ENCODE measurements around the gene GPATCH3.
"Not testable (repeated sequence)": the region's sequence is repeated elsewhere in the genome, so short reads cannot be mapped to it uniquely, and the experiment has no call there.

Gene GPATCH3

DNA sequence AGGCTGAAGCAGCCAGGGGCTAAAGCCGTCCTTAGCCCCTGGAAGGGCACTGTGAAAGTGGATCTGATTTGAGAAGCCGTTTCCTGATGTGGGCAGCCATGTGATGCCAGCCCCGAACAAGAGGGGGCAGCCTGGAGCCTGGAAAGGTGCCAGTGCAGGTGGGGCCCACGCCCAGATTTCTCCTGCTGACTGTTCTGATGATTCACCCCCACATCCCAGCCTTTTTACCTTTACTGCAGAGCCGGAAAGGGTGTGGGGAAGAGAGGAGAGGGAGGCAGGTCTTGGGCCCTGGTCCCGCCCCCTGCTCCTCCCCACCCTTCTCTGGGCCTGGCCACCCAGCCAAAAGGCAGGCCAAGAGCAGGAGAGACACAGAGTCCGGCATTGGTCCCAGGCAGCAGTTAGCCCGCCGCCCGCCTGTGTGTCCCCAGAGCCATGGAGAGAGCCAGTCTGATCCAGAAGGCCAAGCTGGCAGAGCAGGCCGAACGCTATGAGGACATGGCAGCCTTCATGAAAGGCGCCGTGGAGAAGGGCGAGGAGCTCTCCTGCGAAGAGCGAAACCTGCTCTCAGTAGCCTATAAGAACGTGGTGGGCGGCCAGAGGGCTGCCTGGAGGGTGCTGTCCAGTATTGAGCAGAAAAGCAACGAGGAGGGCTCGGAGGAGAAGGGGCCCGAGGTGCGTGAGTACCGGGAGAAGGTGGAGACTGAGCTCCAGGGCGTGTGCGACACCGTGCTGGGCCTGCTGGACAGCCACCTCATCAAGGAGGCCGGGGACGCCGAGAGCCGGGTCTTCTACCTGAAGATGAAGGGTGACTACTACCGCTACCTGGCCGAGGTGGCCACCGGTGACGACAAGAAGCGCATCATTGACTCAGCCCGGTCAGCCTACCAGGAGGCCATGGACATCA is 37.2 kb downstream of the GPATCH3 start, which contains the start of gene SFN:
Gene SFN, plus strand, starts transcription at position 369 of the 904 bp plus-strand sequence. Its CDS starts 64 bp downstream, at position 433.
- peak; percentile 58 to 81 for DNase-seq

DNA sequence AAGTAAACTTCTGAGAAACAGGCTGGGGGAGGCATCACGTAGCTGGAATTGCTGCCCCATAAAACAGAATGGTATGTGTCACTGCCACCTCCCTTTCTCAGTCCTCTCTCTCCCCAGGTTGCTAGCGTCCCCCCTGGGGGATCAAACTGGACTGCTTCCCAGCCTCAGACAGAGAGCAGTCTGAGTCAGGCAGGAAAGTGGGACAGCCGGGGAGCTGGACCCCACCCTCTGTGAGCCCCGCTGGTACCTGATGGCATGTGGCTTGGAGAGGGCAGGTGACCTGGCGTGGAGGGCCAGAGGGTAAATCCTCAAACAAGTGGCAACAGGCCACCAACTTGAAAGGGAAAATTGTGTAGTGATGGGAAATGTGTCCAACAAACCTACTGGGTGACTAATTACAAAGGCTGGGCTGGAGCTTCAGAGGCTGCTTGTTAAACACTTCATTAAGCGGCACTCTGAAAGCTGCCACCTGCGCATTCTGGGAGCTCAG is 38.3 kb downstream of the GPATCH3 start:
- no peak for DNase-seq

DNA sequence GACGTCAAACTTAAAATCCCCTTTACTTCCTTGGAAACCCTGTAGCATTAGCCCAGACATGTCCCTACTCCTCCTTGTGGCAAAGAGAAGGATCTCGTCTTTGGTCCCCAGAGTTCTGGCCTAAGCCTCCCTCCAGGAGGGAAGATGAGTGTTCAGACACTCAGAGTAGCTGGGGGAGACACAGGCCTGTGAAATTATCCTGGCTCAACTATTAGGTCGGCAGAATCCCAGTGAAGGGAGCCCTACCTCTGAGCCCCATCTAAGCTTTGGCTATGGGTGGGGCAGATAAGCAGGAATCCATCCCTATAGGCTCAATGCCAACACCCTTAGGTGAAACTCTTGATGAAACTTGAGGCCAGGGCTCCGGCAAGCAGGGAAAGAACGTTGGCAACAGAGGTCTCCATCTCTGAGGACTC is 39.0 kb downstream of the GPATCH3 start:
- no peak for DNase-seq

DNA sequence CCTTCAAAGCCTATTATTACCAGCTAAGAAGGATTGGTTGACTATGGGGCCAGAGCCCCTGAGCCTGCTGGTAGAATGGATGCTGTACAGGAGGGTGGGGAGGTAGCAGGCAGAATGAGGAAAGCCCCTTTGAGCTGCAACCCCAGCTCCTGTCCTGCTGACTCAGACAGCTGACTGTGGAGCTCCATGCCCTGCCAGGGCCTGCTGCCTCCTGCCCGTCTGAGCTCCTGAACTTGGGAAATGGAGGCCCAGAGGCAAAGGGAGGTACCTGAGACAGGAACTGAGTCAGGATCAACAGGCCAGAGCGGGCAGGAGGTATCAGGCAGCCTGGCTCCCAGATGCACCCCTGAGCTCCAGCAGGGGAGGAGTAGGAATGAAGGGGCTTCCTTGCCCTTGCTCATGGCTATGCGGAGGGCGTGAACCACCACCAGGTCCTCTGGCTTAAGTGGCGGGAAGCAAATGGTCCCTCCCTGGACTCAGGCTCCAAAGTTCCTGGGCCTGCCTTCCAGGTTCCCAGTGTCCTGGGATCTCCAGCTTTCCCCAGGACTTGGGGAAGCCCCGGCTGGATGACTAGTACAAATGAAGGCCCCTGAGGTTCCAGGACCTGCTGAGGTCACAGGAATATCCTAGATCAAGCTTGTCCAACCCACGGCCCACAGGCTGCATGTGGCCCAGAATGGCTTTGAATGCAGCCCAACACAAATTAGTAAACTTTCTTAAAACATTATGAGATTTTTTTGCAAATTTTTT is 41.2 kb downstream of the GPATCH3 start:
- DNase-seq, result no peak

DNA sequence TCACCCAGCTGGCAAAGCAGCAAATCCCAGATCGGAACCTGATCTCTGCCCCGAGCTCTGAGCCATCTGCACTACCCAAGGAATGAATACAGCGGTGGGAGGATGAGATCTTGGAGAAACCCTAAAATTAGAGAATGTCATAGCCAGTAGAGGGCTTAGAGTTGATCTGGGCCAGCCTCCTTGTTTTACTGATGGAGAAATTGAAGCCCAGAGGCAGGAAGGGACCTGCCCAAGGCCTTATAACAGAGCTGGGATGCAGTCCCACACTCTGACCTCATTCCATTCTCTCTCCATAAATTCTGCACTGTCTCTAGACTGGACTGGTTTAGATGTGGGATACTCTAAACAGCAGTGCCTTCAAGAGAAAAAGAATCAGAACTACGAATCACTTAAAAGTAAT is 42.1 kb downstream of the GPATCH3 start:
- DNase-seq, result no peak

DNA sequence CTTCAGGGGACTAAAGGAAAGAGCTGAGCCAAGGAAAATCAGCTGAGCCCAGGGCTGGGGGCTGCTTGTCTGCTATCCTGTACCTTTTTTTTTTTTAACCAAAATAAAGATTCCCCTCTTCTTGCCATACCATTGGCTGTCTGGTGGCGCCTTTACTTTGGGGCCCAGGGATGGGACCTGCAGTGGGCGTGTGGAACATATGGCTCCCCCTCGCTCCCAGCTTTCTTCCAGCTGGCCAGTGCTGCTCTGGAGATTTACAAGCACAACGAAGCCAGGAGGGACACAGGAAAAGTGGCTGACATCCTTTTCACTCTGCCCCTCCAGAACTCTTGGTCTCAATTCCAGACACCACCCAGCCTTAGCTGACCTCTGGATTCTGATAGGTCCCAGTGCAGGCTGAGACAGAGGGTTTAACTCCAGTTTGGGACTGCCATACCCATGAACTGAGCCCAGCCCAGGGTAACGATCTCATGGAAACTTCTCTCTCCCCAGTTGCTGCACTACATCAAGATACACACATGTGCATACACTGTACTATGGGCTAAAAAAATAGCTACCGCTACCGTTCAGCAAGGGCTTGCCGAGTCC is 42.7 kb downstream of the GPATCH3 start:
- DNase-seq, result no peak

DNA sequence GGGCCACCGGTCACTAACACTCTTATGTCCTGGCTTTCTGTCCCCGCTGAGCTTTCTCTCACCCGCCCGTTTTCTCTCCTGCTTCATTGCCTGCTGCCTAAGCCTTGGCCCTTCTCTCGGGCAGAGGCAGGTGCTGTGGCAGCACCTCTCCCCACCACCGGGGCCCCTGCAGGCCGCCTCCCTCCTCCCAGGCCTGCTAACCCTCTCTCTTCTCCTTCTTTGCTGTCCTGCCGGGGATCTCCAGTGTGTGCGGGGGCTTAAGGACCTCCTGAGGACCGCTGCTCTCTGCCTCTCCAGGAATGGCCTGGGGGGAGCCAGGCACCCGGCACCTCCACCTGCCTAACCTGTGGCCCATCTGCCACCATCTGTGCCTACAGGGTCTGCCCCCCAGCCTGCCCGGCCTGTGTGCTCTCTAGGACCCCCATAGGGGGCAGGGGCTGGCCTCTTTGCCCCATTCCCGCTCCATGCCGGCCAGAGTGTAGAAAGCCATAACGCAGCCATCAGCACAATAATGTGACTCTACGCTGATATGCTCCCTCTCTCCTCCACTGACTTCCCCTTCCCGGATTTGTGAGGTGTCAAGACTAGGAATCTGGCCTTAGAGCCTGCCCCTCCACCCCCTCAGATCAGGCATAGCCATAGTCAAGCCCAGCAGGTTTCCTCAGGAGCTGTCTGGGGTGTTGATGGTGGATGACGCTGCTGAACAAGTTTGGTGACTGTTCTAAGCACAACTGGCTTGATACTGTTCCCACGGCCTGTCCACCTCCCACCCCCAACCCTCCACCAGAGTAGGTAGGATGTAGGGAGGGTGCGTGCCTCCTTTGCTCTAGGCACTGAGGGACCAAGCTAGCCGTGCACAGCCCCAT is 43.4 kb downstream of the GPATCH3 start:
- DNase-seq, result no peak

DNA sequence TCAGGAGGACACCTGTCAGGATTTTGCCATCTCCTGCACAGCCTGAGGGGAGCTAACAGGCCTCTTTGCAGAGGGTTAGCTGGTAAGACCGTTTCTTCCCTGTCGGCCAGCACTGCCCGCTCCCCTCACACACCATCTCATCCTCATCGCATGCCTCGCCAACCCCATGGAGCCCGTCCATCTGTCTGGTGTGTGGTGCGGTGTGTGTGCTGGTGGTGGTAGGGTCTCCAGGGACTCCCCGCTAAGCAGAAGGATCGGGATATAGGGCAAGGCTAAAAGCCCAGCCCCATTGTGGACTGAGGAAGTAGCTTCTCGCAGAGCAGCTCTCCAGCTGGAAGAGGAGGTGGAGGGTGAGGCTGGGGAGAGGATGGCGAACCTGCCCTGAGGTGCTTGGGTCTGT is 44.1 kb downstream of the GPATCH3 start:
- DNase-seq, result no peak

DNA sequence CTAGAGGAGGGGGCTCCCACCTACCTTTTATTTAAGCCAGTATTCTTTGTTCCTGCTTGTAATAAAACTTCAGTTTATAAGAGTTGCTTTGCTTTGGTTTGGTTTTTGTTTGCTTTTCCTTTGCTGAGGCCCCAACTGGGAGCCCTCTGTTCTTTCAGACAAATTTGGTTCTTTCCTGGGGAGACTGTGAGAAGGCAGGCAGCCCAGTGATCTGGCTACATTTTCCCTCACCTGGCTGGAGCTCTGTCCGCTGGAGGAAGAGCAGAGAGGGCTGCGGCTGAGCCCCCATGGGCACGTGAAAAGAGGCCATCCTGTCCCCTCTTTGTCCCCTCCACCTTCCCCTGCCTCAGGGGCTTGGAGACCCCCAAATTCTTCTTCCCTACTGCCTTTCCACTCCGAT is 44.6 kb downstream of the GPATCH3 start:
- DNase-seq, result no peak

DNA sequence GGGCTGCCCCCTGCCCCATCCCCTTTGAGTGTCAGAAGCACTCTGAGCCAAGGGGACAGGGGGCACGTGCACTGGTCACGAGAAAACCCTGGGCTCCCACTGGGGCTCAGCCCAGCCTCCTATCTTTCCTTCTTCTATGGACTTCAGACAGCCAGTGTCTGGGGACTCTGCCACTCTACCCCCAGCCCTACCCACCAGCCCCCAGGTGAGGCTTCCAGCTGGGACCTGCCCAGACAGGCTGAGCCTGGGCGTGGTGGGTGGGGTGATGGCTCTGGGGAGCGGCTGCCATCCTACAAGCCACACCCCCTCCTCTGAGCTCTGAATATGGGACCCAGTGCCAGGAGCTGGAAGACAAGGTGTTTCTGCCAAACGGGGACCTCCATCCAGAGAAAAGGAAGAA is 45.4 kb downstream of the GPATCH3 start:
- no peak for DNase-seq

DNA sequence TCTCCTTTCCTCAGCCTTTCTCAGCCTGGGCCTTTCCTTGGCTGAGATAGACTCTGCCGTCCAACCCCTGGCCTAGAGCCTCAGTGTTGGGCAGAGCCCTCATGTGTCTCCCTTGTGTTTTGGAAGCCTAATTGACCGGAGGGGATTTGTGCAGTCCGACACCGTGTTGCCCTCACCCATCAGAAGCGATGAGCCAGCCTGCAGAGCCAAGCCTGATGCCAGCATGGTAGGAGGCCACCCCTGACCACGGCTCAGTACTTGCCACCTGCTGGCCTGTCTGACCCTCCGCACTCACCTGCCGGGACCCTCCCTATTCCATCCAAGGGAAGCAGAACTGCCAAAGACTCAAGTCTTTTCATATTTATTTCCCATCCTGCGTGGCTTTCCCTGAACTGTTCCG is 46.7 kb downstream of the GPATCH3 start:
- no peak for DNase-seq

DNA sequence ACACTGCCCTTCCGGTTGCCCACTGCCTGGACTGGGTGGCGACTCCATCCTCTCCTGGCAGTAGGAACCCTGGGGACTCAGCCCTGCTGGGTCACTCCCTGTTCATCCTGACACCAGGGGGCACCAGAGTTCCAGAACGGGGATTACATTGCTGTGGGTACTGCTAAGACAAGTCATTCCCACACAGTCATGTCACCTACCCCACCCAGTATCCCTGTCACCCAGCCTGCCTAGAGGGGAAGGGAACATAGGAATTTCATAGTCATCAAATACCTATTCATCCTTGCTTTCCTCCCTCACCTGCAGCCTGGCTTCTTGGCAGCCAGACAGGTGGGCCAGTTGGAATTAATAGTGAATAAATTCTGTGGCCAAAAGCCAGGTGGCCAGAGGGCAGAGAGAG is 47.1 kb downstream of the GPATCH3 start:
- peak; percentile 34 to 43 for DNase-seq

DNA sequence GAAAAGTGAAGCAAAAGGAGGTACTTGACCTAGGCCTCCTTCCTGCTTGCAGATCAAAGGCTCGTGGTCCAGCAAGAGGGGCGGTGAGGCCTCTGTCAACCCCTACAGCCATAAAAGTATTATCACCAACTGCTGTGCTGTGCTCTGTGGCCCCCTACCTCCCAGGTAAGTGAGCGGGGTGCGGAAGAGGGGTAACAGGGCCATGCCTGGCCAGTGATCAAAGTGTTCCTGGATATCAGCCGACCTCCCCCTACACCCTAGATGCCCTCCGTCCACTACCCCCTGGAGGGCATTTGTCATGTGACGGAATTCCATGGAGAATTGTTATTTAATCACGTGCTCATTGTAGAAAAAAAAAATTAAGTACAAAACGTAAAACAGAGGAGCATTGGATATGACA is 47.6 kb downstream of the GPATCH3 start:
- no peak for DNase-seq

DNA sequence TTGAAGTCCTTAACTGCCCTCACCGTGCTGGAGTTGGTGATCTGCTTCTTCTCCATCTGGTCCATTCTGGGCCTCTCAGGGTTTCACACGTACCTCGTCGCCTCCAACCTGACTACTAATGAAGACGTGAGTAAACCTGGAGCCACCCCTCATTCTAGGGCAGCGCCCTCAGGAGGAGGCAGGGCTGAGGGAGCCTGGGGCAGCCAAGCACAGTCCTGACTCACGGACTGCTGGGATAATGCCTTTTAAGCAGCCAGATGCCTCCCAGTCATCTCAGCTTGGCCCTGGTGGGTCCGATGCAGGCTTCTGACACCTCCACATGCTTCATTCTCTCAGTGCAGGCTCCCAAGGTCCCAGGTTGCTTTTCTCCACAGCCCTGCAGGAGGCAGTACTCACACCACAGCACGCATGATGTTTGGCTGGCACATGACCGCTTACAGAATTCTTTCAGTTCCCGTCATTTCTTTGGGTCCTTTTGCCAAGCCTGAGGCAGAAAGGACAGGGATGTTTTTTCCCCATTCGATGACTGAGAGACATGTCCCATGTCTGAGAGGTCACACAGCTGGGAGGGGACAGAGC is 49.1 kb downstream of the GPATCH3 start:
- no peak for DNase-seq

DNA sequence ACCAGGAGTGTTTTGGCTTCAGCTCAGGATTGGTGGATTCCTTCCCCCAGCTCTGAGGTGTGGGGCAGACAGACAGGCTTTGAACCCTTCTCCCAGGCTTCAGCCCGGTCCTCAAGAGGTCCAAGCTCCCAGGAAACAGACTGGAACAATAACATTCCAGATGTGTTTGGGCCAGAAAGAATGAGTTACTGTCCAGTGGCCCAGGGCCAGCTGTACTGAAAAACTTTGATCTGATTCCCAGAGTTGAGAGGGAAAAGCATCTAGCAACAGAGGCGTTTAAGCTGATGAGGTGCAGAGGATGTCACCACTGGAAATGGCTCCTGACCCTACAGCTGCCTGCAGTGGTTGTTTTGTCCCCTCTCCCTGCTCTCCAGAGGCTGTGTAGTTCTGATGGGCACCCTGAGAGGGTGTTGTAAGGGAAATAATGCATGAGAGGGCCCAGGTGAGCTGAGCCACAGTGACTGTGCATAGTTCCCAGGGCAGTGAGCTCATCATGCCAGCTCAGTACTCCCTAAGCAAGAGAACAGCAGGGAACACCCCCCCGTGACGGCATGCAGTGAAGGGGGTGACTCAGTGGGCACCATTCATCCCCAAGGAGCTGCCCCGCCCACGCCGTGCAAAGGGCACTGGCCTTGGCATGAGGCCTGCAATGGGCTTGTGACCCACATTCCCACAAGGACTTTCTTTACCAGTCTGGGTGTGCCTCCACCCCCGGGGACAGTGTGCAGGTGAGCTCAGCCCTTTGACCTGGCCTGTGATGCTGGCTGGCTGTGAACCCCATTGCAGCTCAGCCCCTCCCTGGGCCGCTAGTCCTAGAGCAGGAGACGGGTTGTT is 51.1 kb downstream of the GPATCH3 start:
- no peak for DNase-seq

DNA sequence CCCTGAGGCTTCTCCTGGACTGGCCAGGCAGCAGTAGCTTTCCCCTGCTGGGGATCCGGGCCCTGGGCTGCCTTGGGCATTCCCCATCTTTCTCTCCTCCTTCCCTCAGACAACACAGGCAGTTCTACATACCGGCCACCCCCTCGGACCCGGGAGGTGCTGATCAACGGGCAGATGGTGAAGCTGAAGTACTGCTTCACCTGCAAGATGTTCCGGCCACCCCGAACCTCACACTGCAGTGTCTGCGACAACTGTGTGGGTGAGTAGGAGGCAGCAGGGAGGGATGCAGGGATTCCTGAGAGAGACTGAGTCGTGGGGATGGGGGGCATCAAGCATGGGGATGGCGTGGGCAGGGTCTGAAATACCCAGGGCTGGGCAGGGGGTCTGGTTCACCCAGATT is 51.8 kb downstream of the GPATCH3 start:
- DNase-seq, result no peak

DNA sequence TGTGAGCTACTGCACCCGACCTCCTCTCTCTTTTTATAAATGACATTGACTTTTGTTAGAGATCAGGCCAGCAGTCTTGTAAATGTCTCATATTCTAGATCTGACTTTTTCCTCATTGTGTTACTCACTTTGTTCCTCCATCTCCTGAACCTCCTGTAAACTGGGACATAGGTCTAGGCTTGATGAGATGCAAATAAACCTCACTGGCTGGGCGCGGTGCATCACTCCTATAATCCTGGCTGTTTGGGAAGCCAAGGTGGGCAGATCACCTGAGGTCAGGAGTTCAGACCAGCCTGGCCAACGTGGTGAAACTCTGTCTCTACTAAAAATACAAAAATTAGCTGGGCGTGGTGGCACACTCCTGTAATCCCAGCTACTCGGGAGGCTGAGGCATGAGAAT is 52.4 kb downstream of the GPATCH3 start:
- not testable (repeated sequence) for DNase-seq

DNA sequence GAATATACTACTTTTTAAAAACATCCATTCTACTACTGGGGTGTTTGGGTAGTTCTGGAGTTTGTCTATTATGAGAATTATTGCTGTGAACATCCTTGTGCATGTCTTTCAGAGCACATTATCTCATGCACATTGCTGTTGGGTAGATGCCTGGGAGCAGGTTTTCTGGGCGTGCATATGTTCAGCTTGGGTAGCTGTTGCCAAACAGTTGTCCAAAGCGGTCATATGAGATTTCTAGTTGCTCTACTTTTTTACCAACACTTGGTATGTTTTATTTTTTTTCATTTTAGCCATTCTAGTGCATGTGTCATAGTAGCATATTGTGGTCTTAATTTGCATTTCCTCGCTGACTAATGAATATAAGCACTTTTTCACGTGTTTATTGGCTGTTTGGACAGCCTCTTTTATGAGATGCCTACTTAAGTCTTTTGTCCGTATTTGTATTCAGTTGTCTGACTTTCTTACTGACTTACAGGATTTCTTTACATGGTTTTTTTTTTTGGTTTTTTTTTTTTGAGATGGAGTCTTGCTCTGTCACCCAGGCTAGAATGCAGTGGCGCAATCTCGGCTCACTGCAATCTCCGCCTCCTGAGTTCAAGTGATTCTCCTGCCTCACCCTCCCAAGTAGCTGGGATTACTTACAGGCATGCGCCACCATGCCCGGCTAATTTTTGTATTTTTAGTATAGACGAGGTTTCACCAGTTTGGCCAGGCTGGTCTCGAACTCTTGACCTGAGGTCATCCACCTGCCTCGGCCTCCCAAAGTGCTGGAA is 55.7 kb downstream of the GPATCH3 start:
- no peak for DNase-seq
